ENCODE results near the gene SYNE1.
"Not testable (repeated sequence)": the region's sequence is repeated elsewhere in the genome, so short reads cannot be mapped to it uniquely, and the experiment has no call there.

SYNE1 gene

DNA sequence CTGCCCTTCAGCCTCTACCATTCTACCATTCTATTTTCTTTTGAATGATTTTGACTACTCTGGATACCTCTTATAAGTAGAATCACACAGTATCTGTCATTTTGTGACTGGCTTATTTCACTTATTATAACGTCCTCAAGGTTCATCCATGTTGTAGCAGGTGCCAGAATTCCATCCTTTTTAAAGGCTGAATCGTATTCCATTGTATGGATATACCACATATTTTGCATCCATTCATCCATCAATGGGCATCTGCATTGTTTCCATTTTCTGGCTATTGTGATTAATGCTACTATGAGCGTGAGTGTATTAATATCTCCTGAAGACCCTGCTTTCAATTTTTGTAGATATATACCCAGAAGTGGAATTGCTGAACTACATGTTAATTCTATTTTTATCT, 105.5 kb downstream of the SYNE1 start:
- H3K27ac ChIP-seq (ENCODE audit: low read depth, low read length) = no peak overlapping the region
- H3K9ac ChIP-seq (ENCODE audit: low read depth, low read length) = no peak overlapping the region
- H3K4me3 ChIP-seq (ENCODE audit: low read depth, low read length) = no peak overlapping the region
- no peaks in the 10 kb centered on the region for H3K36me3 ChIP-seq (ENCODE audit: control insufficient read depth, insufficient read depth, low read length)
- H3K9me3 ChIP-seq (ENCODE audit: control insufficient read depth, insufficient read depth, low read length) = no peaks in the 10 kb centered on the region
- no peaks in the 10 kb centered on the region for H3K4me1 ChIP-seq (ENCODE audit: control insufficient read depth, insufficient read depth, low read length)
- H3K27me3 ChIP-seq (ENCODE audit: control insufficient read depth, insufficient read depth, low read length) = no peaks in the 10 kb centered on the region

DNA sequence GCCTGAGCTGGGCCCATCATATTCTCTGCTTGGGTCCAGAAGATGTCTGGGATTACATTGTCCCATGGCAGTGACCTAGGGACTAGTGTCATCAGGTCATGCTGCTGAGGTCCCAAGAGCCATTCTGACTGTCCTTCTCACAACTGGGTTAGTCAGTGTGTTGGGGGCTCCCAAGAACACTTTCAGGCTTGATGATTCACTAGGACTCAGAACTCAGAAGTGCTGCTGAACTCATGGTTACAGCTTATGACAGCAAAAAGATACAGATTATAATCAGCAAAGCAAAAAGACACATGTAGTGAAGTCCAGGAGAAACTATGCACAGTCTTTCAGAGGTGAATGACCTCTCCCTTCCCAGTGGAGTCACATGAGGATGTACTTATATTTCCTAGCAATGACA, 107.8 kb downstream of the SYNE1 start:
- Histone ChIP-seq H3K4me3 (ENCODE audit: low read depth, low read length) (no peak overlapping the region), H3K9ac (ENCODE audit: low read depth, low read length) (no peak overlapping the region)

DNA sequence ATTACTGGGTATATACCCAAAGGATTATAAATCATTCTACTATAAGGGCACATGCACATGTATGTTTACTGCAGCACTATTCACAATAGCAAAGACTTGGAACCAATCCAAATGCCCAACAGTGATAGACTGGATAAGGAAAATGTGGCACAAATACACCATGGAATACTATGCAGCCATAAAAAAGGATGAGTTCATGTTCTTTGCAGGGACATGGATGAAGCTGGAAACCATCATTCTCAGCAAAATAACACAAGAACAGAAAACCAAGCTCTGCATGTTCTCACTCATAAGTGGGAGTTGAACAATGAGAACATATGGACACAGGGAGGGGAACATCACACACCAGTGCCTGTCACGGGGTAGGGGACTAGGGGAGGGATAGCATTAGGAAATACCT, 123.0 kb downstream of the SYNE1 start:
- H3K9me3 ChIP-seq (ENCODE audit: control insufficient read depth, insufficient read depth, low read length); H3K36me3 ChIP-seq (ENCODE audit: control insufficient read depth, insufficient read depth, low read length); H3K27me3 ChIP-seq (ENCODE audit: control insufficient read depth, insufficient read depth, low read length); H3K4me3 ChIP-seq (ENCODE audit: low read depth, low read length); H3K4me1 ChIP-seq (ENCODE audit: control insufficient read depth, insufficient read depth, low read length); H3K27ac ChIP-seq (ENCODE audit: low read depth, low read length); H3K9ac ChIP-seq (ENCODE audit: low read depth, low read length): not testable (repeated sequence)

More for the DNA sequence above, 107.8 kb downstream of the SYNE1 start:
- Histone ChIP-seq H3K9me3 (ENCODE audit: control insufficient read depth, insufficient read depth, low read length) (no peaks in the 10 kb centered on the region), H3K27me3 (ENCODE audit: control insufficient read depth, insufficient read depth, low read length) (no peaks in the 10 kb centered on the region), H3K36me3 (ENCODE audit: control insufficient read depth, insufficient read depth, low read length) (no peaks in the 10 kb centered on the region), H3K4me1 (ENCODE audit: control insufficient read depth, insufficient read depth, low read length) (no peaks in the 10 kb centered on the region), H3K27ac (ENCODE audit: low read depth, low read length) (no peak overlapping the region)

DNA sequence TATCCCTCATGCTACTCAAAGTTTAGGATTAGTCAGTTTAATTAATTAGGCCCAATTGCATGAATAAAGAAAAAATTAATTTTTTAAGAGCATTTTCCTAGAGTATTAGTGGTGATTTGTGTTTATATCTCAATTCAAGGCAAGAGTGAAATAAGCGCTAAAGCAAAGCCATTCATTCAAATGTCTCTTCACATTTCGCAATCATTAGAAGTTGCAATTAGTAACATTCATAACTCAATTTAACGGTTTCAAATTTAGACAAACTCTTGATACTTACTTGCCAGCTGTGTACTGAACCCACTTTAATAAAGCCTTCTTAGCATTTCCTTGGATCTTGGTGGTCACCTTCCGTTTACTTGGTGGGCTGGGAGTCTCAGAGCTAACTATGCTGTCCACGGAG, 127.2 kb downstream of the SYNE1 start:
- H3K27ac ChIP-seq (ENCODE audit: low read depth, low read length) = no peak overlapping the region
- no peak overlapping the region for H3K9ac ChIP-seq (ENCODE audit: low read depth, low read length)
- H3K9me3 ChIP-seq (ENCODE audit: control insufficient read depth, insufficient read depth, low read length) = no peaks in the 10 kb centered on the region
- H3K27me3 ChIP-seq (ENCODE audit: control insufficient read depth, insufficient read depth, low read length) = no peaks in the 10 kb centered on the region
- H3K4me3 ChIP-seq (ENCODE audit: low read depth, low read length) = no peak overlapping the region
- no peaks in the 10 kb centered on the region for H3K4me1 ChIP-seq (ENCODE audit: control insufficient read depth, insufficient read depth, low read length)
- H3K36me3 ChIP-seq (ENCODE audit: control insufficient read depth, insufficient read depth, low read length) = no peaks in the 10 kb centered on the region

DNA sequence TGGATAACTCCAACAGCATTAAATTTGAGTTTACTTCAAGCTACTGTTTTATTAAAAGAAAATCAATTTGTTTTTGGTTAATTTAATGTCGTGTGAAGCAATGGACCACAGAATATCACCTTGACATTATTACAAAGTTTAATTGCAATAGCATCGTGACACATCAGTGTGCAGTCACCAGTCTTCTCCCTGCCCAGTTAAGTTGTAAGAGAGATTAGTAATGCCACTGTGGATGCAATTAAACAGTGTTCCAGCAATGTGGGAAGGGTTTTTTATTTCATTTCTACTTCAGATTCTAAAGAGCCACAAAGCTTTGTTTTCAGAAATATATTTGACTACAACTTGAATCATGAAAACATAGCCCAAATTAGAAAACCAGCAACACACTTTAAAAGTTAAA, 128.7 kb downstream of the SYNE1 start:
- Histone ChIP-seq H3K36me3 (ENCODE audit: control insufficient read depth, insufficient read depth, low read length) (no peaks in the 10 kb centered on the region), H3K27me3 (ENCODE audit: control insufficient read depth, insufficient read depth, low read length) (no peaks in the 10 kb centered on the region), H3K27ac (ENCODE audit: low read depth, low read length) (no peak overlapping the region), H3K9ac (ENCODE audit: low read depth, low read length) (no peak overlapping the region), H3K4me3 (ENCODE audit: low read depth, low read length) (no peak overlapping the region), H3K4me1 (ENCODE audit: control insufficient read depth, insufficient read depth, low read length) (no peaks in the 10 kb centered on the region), H3K9me3 (ENCODE audit: control insufficient read depth, insufficient read depth, low read length) (no peaks in the 10 kb centered on the region)

DNA sequence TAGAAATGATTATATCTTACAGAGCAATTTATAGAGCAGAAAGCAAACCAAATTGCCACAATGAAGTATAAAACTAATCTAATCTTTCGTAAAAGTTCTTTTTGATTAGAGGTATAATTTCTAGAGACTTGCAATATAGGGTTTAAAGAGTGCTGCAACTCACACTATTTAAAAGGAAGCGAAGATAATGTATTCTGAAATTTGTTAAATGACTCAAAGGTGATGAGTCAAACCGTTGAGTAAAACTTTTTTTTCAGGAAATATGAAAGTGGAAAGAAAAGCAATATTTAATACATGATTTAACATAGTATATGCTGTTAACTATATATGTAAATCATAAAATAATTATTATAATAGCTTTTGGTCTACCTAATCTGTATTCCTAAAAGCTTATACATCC, 133.6 kb downstream of the SYNE1 start:
- Histone ChIP-seq H3K36me3 (ENCODE audit: control insufficient read depth, insufficient read depth, low read length) (no peaks in the 10 kb centered on the region), H3K27ac (ENCODE audit: low read depth, low read length) (no peak overlapping the region), H3K9ac (ENCODE audit: low read depth, low read length) (no peak overlapping the region), H3K27me3 (ENCODE audit: control insufficient read depth, insufficient read depth, low read length) (no peaks in the 10 kb centered on the region), H3K4me1 (ENCODE audit: control insufficient read depth, insufficient read depth, low read length) (no peaks in the 10 kb centered on the region), H3K9me3 (ENCODE audit: control insufficient read depth, insufficient read depth, low read length) (no peaks in the 10 kb centered on the region), H3K4me3 (ENCODE audit: low read depth, low read length) (no peak overlapping the region)

DNA sequence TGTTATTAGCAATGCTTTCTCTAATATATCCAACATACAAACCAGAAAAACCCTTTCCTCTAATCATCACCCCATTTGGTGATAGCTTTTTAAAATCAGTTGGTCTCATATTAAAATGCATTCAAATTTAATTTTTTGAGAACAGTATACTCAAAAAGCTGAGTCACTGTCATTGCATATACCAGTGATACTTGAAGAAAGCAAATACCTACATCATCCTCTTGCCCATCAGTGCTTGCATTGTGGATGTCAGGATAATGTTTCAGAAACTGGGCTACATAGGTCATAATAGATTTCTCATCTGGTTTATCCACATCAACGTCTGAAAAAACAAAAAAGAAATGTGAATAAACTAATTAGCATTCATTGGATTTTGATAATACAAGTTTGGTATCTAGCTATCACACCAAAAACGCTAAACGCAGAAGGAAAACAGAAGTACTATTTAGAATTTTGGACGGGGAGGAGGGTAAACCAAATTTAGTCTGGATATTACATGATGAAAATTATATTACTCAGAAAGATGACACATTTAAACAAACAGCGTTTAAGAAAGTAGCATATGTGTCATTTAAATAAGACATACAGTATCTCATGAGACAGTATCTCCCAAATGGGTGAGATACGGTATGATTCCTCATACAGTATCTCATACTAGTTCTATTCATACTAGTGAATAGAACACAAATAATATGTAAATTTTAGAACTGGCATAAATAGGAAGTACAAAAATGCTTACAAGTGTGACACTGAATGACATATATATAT, 134.6 kb downstream of the SYNE1 start:
- H3K36me3 ChIP-seq (ENCODE audit: control insufficient read depth, insufficient read depth, low read length) = no peaks in the 10 kb centered on the region
- H3K9me3 ChIP-seq (ENCODE audit: control insufficient read depth, insufficient read depth, low read length) = no peaks in the 10 kb centered on the region
- no peak overlapping the region for H3K9ac ChIP-seq (ENCODE audit: low read depth, low read length)
- H3K4me3 ChIP-seq (ENCODE audit: low read depth, low read length) = no peak overlapping the region
- no peaks in the 10 kb centered on the region for H3K27me3 ChIP-seq (ENCODE audit: control insufficient read depth, insufficient read depth, low read length)
- no peak overlapping the region for H3K27ac ChIP-seq (ENCODE audit: low read depth, low read length)
- no peaks in the 10 kb centered on the region for H3K4me1 ChIP-seq (ENCODE audit: control insufficient read depth, insufficient read depth, low read length)

DNA sequence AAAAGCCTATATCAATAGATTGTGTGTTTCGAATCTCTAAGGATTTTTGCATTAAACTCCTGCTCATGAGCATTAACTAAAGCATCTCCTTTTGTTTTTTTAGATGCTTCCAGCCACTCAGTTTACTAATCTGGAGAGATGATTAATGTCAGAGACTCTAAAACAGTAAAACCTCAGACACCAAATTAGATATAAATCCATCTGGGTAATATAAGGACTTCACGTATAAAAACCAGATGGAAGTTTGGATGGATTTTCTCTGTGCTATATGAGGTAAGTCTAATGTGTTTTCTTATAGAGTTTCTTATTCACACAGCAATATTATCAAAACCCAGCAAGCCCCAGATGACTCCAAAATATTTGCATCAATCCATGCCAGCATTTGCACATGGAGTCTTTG, 137.2 kb downstream of the SYNE1 start:
- Histone ChIP-seq H3K27me3 (ENCODE audit: control insufficient read depth, insufficient read depth, low read length) (no peaks in the 10 kb centered on the region), H3K4me1 (ENCODE audit: control insufficient read depth, insufficient read depth, low read length) (no peaks in the 10 kb centered on the region), H3K9me3 (ENCODE audit: control insufficient read depth, insufficient read depth, low read length) (no peaks in the 10 kb centered on the region), H3K9ac (ENCODE audit: low read depth, low read length) (no peak overlapping the region), H3K4me3 (ENCODE audit: low read depth, low read length) (no peak overlapping the region), H3K27ac (ENCODE audit: low read depth, low read length) (no peak overlapping the region), H3K36me3 (ENCODE audit: control insufficient read depth, insufficient read depth, low read length) (no peaks in the 10 kb centered on the region)

DNA sequence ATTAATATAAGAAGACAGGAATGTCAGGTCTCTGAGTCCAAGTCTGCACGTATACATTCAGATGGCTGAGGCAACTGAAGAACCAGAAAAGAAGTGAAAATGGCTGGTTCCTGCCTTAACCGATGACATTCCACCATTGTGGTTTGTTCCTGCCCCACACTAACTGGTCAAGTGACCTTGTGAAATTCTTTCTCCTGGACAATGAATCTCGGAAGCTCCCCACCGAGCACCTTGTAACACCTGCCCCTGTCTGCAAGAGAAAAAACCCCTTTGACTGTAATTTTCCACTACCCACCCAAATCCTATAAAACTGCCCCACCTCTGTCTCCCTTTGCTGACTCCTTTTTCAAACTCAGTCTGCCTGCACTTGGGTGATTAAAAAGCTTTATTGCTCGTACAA, 140.4 kb downstream of the SYNE1 start:
- H3K4me3 ChIP-seq (ENCODE audit: low read depth, low read length) = no peak overlapping the region
- no peaks in the 10 kb centered on the region for H3K4me1 ChIP-seq (ENCODE audit: control insufficient read depth, insufficient read depth, low read length)
- H3K27me3 ChIP-seq (ENCODE audit: control insufficient read depth, insufficient read depth, low read length) = no peaks in the 10 kb centered on the region
- H3K9me3 ChIP-seq (ENCODE audit: control insufficient read depth, insufficient read depth, low read length) = no peaks in the 10 kb centered on the region
- H3K27ac ChIP-seq (ENCODE audit: low read depth, low read length) = no peak overlapping the region
- no peak overlapping the region for H3K9ac ChIP-seq (ENCODE audit: low read depth, low read length)
- no peaks in the 10 kb centered on the region for H3K36me3 ChIP-seq (ENCODE audit: control insufficient read depth, insufficient read depth, low read length)

DNA sequence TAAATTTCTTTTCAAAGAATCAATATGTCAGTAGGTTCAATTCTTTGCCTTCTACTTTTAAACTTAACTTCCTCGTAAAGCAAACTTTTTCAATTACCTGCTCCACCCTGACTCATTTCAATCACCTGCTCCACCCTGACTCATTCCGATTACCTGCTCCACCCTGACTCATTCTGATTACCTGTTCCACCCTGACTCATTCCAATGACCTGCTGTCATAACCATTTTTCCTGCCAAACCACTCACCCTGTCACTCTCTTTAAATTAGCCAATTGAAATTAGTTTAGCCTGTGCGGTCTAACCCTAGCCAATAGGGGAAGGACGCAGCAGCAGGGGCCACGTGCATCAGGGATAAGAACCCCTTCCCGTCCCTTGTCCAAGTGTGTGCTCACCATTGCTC, 141.7 kb downstream of the SYNE1 start:
- H3K9me3 ChIP-seq (ENCODE audit: control insufficient read depth, insufficient read depth, low read length); H3K27ac ChIP-seq (ENCODE audit: low read depth, low read length); H3K9ac ChIP-seq (ENCODE audit: low read depth, low read length); H3K27me3 ChIP-seq (ENCODE audit: control insufficient read depth, insufficient read depth, low read length); H3K4me1 ChIP-seq (ENCODE audit: control insufficient read depth, insufficient read depth, low read length); H3K36me3 ChIP-seq (ENCODE audit: control insufficient read depth, insufficient read depth, low read length); H3K4me3 ChIP-seq (ENCODE audit: low read depth, low read length): not testable (repeated sequence)

DNA sequence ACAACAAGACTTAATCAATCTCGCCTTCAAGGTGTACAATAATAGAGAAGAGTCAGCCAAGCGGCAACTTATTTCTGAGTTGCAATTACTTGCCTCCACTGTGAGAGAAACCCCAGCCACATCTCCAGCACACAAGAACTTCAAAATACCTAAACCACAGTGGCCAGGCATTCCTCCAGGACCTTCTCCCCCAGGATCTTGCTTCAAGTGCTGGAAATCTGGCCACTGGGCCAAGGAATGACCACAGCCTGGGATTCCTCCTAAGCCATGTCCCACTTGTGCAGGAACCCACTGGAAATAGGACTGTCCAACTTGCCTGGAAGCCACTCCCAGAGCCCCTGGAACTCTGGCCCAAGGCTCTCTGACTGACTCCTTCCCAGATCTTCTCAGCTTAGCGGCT, 144.9 kb downstream of the SYNE1 start:
- H3K9me3 ChIP-seq (ENCODE audit: control insufficient read depth, insufficient read depth, low read length); H3K27ac ChIP-seq (ENCODE audit: low read depth, low read length); H3K27me3 ChIP-seq (ENCODE audit: control insufficient read depth, insufficient read depth, low read length); H3K4me1 ChIP-seq (ENCODE audit: control insufficient read depth, insufficient read depth, low read length); H3K4me3 ChIP-seq (ENCODE audit: low read depth, low read length); H3K9ac ChIP-seq (ENCODE audit: low read depth, low read length); H3K36me3 ChIP-seq (ENCODE audit: control insufficient read depth, insufficient read depth, low read length): not testable (repeated sequence)

DNA sequence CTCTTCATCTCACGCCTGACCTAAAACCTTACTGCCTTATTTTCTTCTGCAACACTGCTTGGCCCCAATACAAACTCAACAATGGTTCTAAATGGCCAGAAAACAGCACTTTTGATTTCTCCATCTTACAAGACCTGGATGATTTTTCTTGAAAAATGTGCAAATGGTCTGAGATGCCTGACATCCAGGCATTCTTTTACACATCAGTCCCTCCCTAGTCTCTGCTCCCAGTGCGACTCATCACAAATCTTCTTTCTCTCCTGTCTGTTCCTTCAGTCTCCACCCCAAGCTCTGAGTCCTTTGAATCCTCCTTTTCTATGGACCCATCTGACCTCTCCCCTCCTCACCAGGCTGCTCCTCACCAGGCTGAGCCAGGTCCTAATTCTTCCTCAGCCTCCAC, 145.7 kb downstream of the SYNE1 start:
- not testable (repeated sequence) for H3K4me3 ChIP-seq (ENCODE audit: low read depth, low read length); H3K4me1 ChIP-seq (ENCODE audit: control insufficient read depth, insufficient read depth, low read length); H3K36me3 ChIP-seq (ENCODE audit: control insufficient read depth, insufficient read depth, low read length); H3K9ac ChIP-seq (ENCODE audit: low read depth, low read length); H3K27ac ChIP-seq (ENCODE audit: low read depth, low read length); H3K27me3 ChIP-seq (ENCODE audit: control insufficient read depth, insufficient read depth, low read length); H3K9me3 ChIP-seq (ENCODE audit: control insufficient read depth, insufficient read depth, low read length)
